Epithelial cell of prostate (primary cell): ENCODE data around the gene MAP2.

ENCODE experiments used
- DNase-seq: peaks from one replicate; pipeline ENCODE4 v3.0.0-alpha.2; 2011; ENCODE audit warnings: low read depth, low spot score
- H3K27ac ChIP-seq: fragments of 450-650 bp; 2 replicates; pipeline ENCODE4 v1.5.1; 2017; ENCODE audit warnings: mild to moderate bottlenecking

The MAP2 gene

GRCh38 chr2:209629597-209629996 is 205.8 kb downstream of the MAP2 start:
- no peak for DNase-seq
- no peak overlapping the region for H3K27ac ChIP-seq

- H3K27ac ChIP-seq, result no peak overlapping the region
- DNase-seq, result no peak
Observed at GRCh38 chr2:209633911-209634310, 210.1 kb downstream of the MAP2 start.

- H3K27ac ChIP-seq, result no peak overlapping the region
Observed at GRCh38 chr2:209636076-209636475, 212.2 kb downstream of the MAP2 start.

GRCh38 chr2:209637293-209637692 is 213.4 kb downstream of the MAP2 start:
- no peak for DNase-seq
- no peak overlapping the region for H3K27ac ChIP-seq

More at GRCh38 chr2:209636076-209636475, 212.2 kb downstream of the MAP2 start:
- DNase-seq, result no peak

- peak; percentile 33 for DNase-seq
- H3K27ac ChIP-seq, result peak overlapping the region; percentile 20
Observed at GRCh38 chr2:209638346-209638745, 214.5 kb downstream of the MAP2 start.

GRCh38 chr2:209640358-209640757 is 216.5 kb downstream of the MAP2 start:
- peak overlapping the region; percentile 55 for H3K27ac ChIP-seq
- peak; percentile 50 for DNase-seq

- no peak for DNase-seq
- peak overlapping the region; percentile 30 for H3K27ac ChIP-seq
Observed at GRCh38 chr2:209642146-209642820, 218.4 kb downstream of the MAP2 start.

- DNase-seq, result no peak
- H3K27ac ChIP-seq, result no peak overlapping the region
Observed at GRCh38 chr2:209644842-209645241, 221.0 kb downstream of the MAP2 start.

GRCh38 chr2:209648714-209649113 is 224.9 kb downstream of the MAP2 start:
- no peak overlapping the region for H3K27ac ChIP-seq
- DNase-seq, result no peak

- DNase-seq, result no peak
- no peak overlapping the region for H3K27ac ChIP-seq
Observed at GRCh38 chr2:209653134-209653533, 229.3 kb downstream of the MAP2 start.

GRCh38 chr2:209661286-209661894 is 237.5 kb downstream of the MAP2 start:
- DNase-seq, result no peak
- H3K27ac ChIP-seq, result no peak overlapping the region

- H3K27ac ChIP-seq, result no peak overlapping the region
- no peak for DNase-seq
Observed at GRCh38 chr2:209662021-209662420, 238.2 kb downstream of the MAP2 start.

- no peak overlapping the region for H3K27ac ChIP-seq
- no peak for DNase-seq
Observed at GRCh38 chr2:209663139-209663538, 239.3 kb downstream of the MAP2 start.

GRCh38 chr2:209663656-209664055 is 239.8 kb downstream of the MAP2 start:
- H3K27ac ChIP-seq, result no peak overlapping the region
- no peak for DNase-seq

- H3K27ac ChIP-seq, result no peak overlapping the region
- DNase-seq, result no peak
Observed at GRCh38 chr2:209666296-209666695, 242.4 kb downstream of the MAP2 start.

GRCh38 chr2:209671020-209671680 is 247.3 kb downstream of the MAP2 start:
- H3K27ac ChIP-seq, result no peak overlapping the region
- DNase-seq, result no peak

- DNase-seq, result no peak
- no peak overlapping the region for H3K27ac ChIP-seq
Observed at GRCh38 chr2:209673811-209674210, 250.0 kb downstream of the MAP2 start.

GRCh38 chr2:209680596-209680995 is 256.7 kb downstream of the MAP2 start:
- no peak overlapping the region for H3K27ac ChIP-seq

GRCh38 chr2:209681201-209681735 is 257.4 kb downstream of the MAP2 start:
- no peak for DNase-seq
- no peak overlapping the region for H3K27ac ChIP-seq

More at GRCh38 chr2:209680596-209680995, 256.7 kb downstream of the MAP2 start:
- no peak for DNase-seq

GRCh38 chr2:209682646-209683045 is 258.8 kb downstream of the MAP2 start:
- no peak overlapping the region for H3K27ac ChIP-seq
- DNase-seq, result no peak

- H3K27ac ChIP-seq, result no peak overlapping the region
Observed at GRCh38 chr2:209685340-209685739, 261.5 kb downstream of the MAP2 start.

More at GRCh38 chr2:209685340-209685739, 261.5 kb downstream of the MAP2 start:
- no peak for DNase-seq
